Breast epithelium (tissue), 3 donors: Measurements from ENCODE around the gene FFAR1.

Source experiments
- POLR2AphosphoS5 ChIP-seq, 3 donors: sonication (generic); formaldehyde crosslinking; IDR thresholded peaks; one replicate each; pipeline ENCODE4 v1.6.1; 2017; ENCODE audit warnings: antibody characterized with exemption in 3 of 3
- TF ChIP-seq, protein P1 (sequence below), 3 donors: fragments of 450-650 bp; IDR thresholded peaks; one replicate each; pipeline ENCODE4 v1.5.1; 2016 to 2017; ENCODE audit warnings: antibody characterized with exemption in 3 of 3, mild to moderate bottlenecking in 3 of 3, moderate library complexity in 3 of 3

DNA sequence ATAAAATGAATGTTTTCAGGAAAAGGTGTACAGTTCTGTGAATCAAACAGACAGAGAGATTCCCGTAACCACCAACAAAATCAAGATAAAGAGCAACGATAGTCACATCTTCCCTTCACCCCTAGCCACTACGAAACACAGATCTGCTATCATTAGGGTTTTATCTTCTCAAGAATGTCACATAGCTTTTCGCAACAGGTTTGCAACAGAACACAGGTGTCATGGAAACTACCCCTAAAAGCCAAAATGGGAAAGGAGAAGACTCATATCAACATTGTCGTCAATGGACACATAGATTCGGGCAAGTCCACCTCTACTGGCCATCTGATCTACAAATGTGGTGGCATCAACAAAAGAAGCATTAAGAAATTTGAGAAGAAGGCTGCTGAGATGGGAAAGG is 34.2 kb downstream of the FFAR1 start:
- no peak for TF ChIP-seq POLR2AphosphoS5 (IDR thresholded peaks at IDR 0.05)
- TF ChIP-seq, protein P1, sequence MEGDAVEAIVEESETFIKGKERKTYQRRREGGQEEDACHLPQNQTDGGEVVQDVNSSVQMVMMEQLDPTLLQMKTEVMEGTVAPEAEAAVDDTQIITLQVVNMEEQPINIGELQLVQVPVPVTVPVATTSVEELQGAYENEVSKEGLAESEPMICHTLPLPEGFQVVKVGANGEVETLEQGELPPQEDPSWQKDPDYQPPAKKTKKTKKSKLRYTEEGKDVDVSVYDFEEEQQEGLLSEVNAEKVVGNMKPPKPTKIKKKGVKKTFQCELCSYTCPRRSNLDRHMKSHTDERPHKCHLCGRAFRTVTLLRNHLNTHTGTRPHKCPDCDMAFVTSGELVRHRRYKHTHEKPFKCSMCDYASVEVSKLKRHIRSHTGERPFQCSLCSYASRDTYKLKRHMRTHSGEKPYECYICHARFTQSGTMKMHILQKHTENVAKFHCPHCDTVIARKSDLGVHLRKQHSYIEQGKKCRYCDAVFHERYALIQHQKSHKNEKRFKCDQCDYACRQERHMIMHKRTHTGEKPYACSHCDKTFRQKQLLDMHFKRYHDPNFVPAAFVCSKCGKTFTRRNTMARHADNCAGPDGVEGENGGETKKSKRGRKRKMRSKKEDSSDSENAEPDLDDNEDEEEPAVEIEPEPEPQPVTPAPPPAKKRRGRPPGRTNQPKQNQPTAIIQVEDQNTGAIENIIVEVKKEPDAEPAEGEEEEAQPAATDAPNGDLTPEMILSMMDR (IDR thresholded peaks at IDR 0.05) = no peak
